ENCODE data around the gene GCK. TPM values are rescaled to one million over a fixed set of nuclear protein-coding genes. Genes with fewer than 3 reads are reported as not detected.

Gene GCK
- total RNA-seq, 1 donor from 2014 or later, result not detected

- peak overlapping the region; percentile 38 for H3K4me3 Mint-ChIP-seq (ENCODE audit: unreplicated experiment)
- TF ChIP-seq, protein P1, sequence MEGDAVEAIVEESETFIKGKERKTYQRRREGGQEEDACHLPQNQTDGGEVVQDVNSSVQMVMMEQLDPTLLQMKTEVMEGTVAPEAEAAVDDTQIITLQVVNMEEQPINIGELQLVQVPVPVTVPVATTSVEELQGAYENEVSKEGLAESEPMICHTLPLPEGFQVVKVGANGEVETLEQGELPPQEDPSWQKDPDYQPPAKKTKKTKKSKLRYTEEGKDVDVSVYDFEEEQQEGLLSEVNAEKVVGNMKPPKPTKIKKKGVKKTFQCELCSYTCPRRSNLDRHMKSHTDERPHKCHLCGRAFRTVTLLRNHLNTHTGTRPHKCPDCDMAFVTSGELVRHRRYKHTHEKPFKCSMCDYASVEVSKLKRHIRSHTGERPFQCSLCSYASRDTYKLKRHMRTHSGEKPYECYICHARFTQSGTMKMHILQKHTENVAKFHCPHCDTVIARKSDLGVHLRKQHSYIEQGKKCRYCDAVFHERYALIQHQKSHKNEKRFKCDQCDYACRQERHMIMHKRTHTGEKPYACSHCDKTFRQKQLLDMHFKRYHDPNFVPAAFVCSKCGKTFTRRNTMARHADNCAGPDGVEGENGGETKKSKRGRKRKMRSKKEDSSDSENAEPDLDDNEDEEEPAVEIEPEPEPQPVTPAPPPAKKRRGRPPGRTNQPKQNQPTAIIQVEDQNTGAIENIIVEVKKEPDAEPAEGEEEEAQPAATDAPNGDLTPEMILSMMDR (IDR thresholded peaks at IDR 0.05; ENCODE audit: unreplicated experiment), result no peak
Measured at GRCh38 chr7:44124822-44125202, 64.4 kb downstream of the GCK start.

DNA sequence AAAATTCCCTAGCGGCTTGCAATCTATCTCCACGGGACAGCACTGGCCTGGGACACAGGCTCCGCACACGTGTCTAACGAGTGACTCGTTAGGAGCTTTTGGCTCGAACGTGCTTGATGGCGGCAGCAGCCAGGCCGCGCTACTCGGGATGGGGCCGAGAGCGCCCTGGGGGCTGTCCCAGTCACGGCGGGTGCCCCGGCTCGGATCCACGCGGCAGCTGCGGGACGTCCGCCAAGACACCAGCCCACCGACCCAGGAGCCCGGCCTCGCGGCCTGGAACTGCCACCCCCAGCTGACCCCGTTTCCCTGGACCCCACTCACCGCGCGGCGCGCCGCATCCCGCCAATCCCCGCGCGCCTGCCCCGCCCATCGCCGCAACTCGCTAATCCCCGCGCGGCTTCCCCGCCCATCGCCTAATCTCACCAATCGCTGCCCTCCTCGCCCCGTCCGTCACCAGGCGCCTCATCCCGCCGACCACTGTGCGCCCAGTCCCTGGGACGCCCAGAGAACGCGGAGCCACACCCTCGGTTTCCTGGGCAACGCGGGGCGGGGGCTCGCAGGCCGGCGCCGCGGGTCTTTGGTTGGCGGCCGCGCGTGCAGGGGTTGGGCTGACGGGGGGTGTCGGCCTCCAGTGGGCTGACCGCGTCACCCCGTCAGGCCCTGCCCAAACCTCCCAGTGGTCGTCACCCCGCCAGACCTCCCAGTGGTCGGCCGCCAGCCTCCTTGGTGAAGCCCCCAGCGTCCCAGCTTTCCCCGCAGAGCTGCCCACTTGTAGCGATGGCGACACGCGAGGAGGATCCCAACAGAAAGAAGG lies 65.8 kb downstream of the GCK start, which contains the start of gene POLD2:
POLD2 (minus strand) TSS at position 359 of the 814 bp plus-strand sequence. CDS start 1,495 bp downstream, outside the sequence.
- H3K36me3 Mint-ChIP-seq (ENCODE audit: low read depth, unreplicated experiment), result peaks cover 21% of the 10 kb centered on the region
- peak within 1 kb of the TSS; percentile 55 for H3K27ac Mint-ChIP-seq (ENCODE audit: unreplicated experiment)
- H3K27me3 Mint-ChIP-seq (ENCODE audit: unreplicated experiment), result peaks cover 2% of the 10 kb centered on the region
- DNase-seq (ENCODE audit: low spot score), result peak; percentile 95
- TF ChIP-seq, protein P1 (IDR thresholded peaks at IDR 0.05; ENCODE audit: unreplicated experiment), result no peak
- H3K4me3 Mint-ChIP-seq (ENCODE audit: unreplicated experiment), result peak within 1 kb of the TSS; percentile 91
- peaks cover 4% of the 10 kb centered on the region for H3K9me3 Mint-ChIP-seq (ENCODE audit: unreplicated experiment)
- H3K4me1 Mint-ChIP-seq (ENCODE audit: unreplicated experiment), result peaks cover 7% of the 10 kb centered on the region

More at GRCh38 chr7:44124822-44125202, 64.4 kb downstream of the GCK start:
- Mint-ChIP-seq H3K4me1 (ENCODE audit: unreplicated experiment) (peaks cover 16% of the 10 kb centered on the region), H3K27ac (ENCODE audit: unreplicated experiment) (no peak overlapping the region), H3K36me3 (ENCODE audit: low read depth, unreplicated experiment) (peaks cover 14% of the 10 kb centered on the region), H3K27me3 (ENCODE audit: unreplicated experiment) (peaks cover 3% of the 10 kb centered on the region), H3K9me3 (ENCODE audit: unreplicated experiment) (peaks cover 4% of the 10 kb centered on the region)
- no peak for DNase-seq (ENCODE audit: low spot score)

DNA sequence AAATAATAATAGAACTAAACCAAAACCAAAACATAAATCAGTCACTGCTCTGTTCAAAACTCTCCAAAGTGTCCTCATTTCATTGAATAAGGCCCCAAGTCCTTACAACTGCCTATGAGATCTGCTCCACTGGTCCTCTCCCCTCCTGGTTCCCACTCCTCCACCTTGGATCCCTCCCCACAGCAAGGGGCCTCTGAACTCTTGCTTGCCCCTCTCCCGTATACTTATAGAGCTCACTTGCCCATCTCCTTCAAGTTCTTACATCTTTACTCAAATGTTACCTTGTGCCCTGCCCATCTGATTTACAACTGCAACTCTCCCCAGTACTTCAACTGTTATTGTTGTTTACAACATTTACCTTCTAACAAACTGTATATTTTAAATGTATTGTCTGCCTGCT lies 66.7 kb downstream of the GCK start:
- no peak overlapping the region for H3K27ac Mint-ChIP-seq (ENCODE audit: unreplicated experiment)
- peak overlapping the region; percentile 23 for H3K4me3 Mint-ChIP-seq (ENCODE audit: unreplicated experiment)
- DNase-seq (ENCODE audit: low spot score), result no peak
- TF ChIP-seq, protein P1 (IDR thresholded peaks at IDR 0.05; ENCODE audit: unreplicated experiment), result no peak
- peaks cover 4% of the 10 kb centered on the region for H3K9me3 Mint-ChIP-seq (ENCODE audit: unreplicated experiment)
- H3K27me3 Mint-ChIP-seq (ENCODE audit: unreplicated experiment), result peaks cover 5% of the 10 kb centered on the region
- H3K36me3 Mint-ChIP-seq (ENCODE audit: low read depth, unreplicated experiment), result peaks cover 16% of the 10 kb centered on the region
- H3K4me1 Mint-ChIP-seq (ENCODE audit: unreplicated experiment), result peaks cover 7% of the 10 kb centered on the region

GRCh38 chr7:44121761-44122420 lies 67.3 kb downstream of the GCK start:
- H3K27me3 Mint-ChIP-seq (ENCODE audit: unreplicated experiment), result peaks cover 9% of the 10 kb centered on the region
- TF ChIP-seq, protein P1 (IDR thresholded peaks at IDR 0.05; ENCODE audit: unreplicated experiment), result no peak
- H3K4me3 Mint-ChIP-seq (ENCODE audit: unreplicated experiment), result no peak overlapping the region
- H3K9me3 Mint-ChIP-seq (ENCODE audit: unreplicated experiment), result peaks cover 3% of the 10 kb centered on the region
- H3K27ac Mint-ChIP-seq (ENCODE audit: unreplicated experiment), result no peak overlapping the region
- H3K4me1 Mint-ChIP-seq (ENCODE audit: unreplicated experiment), result peaks cover 7% of the 10 kb centered on the region
- no peak for DNase-seq (ENCODE audit: low spot score)
- peaks cover 14% of the 10 kb centered on the region for H3K36me3 Mint-ChIP-seq (ENCODE audit: low read depth, unreplicated experiment)

All from endothelial cell (in vitro differentiated cells).